NCI-H446 treated with DMSO at 0.1 percent for 48 hours (cell line): Measurements from ENCODE around the gene PSEN2.

Experiments
- DNase-seq: peaks from one replicate; lab custom pipeline; 2025; lab: John Stamatoyannopoulos, UW

PSEN2 gene

DNA sequence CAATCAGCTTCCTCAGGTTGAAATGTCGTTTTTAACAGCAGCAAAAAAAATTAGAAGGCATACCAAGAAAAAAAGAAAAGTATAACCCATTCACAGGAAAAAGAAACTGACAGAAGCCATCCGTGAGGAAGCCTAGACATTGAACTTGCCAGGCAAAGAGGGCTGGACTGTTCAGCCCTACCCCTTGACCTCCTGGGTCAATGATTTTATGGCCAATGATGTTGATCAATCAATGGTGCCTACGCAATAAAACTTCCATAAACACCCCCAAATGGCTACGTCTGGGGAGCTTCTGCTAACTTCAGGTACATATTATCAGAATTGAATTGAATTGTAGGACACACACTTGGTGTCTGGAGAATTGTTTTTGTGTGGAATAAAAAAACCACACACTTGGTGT lies 4.8 kb upstream of the PSEN2 start:
- no peak for DNase-seq

DNA sequence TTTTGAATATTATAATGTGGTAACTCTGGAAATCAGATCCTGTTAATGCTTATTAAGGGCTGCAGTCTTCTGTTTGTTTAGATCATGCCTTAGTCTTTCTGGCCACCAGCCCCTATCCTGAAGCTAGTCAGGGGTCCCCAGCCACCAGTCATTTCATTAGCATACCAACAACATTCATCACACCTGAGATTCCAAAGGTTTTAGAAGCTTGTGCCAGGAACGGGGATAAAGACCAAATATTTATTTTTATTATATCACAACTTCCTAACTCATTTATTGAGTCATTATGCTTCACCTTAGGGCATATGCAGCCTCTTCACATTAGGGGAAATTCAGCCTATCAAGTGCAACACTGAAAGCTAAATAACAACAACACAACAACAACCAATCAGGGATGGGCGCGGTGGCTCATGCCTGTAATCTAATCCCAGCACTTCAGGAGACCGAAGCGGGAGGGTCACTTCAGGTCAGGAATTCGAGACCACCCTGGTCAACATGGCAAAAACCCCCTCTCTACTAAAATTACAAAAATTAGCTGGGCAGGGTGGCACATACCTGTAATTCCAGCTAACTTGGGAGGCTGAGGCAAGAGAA lies 2.9 kb upstream of the PSEN2 start:
- no peak for DNase-seq

DNA sequence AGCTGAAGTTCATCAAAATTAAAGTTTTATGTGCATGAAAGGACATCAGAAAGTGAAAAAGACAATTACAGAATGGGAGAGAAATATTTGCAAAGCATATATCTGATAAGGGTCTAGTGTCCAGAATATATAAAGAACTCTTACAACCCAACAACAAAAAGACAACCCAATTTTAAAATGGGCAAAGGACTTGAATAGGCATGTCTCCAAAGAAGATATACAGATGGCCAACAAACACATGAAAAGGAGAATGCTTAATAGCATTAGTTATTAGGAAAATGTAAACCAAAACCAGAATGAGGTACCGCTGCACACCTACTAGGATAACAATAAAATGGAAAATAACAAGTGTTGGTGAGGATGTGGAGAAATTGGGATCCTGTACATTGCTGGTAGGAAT lies 1.7 kb upstream of the PSEN2 start:
- DNase-seq: no peak

DNA sequence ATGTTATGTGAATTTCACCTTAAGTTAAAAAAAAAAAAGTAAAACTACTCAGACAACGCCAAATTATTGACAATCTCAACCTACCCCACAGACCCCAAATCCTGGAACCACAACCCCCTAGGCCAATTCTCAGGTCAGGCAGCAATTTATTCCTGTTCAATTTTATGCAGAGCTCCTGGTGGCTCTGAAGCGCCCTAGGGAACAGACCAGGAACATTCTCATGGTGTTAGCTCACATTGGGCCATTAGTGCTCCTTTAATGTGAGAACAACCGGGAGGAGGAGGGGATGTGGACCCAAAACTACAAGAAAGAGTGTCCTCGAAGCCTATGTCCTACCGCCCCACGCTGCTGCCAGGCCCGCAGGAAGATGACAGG lies 403 bp upstream of the PSEN2 start:
- no peak for DNase-seq

DNA sequence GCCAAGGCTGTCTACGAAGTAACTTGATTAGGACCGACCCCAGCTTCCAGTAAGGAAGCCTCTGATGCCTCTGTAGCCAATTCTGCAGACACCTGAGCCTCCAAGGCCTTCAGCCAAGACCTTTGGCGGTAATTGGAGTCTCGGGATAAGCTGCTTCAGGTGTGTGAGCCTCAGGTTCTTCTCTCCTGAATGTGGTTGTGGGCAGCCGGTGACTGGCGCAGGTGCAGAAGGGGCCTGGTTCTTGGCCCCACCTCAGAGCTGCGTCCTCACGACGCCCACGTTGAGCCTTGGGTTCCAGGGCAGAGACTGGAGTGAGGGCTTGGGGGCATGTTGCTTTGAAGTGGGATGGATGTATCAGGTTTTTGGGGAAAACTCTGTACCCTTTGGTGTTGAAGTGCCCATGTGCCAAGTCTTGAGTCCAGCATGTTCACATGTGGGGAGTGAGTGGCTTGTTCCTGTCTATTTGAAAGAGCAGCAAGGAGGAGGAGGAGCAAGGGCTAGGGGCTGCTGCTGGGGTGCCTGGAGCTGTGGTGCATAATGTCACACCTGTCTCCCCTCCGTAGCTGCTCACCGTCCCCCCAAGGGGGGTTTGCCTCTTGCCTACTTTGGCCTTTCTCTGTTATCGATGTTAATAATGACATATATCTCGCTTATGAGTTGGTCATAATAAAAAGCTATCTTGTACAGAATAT lies 1.4 kb downstream of the PSEN2 start:
- DNase-seq: no peak

DNA sequence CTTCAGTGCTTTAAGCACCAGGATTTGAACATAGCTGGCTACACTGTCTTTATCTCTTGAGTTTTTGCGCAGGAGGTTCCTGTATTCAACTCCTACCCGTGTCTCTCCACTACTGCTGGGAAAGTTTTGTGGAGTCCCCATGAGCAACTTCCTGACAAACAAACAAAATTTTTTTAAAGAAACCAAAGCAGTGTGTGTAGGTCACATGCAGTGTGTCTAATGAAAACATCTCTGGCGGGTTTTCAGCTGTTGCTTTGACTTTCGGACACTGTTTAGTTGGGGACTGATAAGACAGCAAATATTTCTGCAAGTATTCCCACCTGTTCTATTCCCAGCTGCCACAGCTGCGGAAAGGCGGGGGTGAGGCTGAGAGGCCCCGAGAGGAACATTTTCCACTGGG lies 2.0 kb downstream of the PSEN2 start:
- DNase-seq: no peak

DNA sequence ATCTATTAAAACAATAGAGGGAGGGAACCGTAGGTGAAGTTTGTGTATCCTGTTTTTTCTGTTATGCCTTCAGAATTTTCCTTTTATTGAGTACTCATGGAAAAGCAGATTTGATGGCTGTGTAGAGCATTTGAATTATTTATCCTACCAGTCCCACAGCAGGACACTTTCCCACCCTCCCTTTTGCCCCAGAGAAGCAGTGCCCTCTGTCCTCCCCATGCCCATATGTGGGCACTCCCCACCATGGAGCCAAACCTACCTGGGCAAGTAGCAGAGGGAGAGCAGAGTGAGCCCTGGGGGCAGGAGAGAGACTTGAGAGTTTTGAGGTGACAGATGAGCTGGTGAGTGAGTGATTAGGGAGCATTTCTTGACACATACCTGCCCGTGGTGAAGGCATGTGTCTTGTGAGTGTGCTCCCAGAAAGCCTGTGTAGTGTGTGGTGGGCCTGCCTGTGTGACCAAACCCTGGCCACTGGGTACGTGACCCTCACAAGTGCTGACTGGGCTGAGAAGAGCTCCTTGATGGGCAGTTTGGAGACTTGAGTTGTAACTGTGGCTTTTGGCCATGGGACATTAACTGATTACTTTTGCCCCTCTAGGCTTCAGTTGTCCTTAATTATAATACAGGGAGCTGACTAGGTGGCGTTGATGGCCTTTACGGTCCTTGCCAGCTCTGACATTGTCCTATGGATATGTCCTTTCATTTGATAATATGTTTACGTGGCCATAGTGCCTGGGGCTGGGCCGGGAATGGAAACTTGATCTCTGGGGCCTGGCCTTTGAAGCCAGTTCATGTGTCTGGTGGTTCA lies 3.6 kb downstream of the PSEN2 start:
- DNase-seq: no peak

DNA sequence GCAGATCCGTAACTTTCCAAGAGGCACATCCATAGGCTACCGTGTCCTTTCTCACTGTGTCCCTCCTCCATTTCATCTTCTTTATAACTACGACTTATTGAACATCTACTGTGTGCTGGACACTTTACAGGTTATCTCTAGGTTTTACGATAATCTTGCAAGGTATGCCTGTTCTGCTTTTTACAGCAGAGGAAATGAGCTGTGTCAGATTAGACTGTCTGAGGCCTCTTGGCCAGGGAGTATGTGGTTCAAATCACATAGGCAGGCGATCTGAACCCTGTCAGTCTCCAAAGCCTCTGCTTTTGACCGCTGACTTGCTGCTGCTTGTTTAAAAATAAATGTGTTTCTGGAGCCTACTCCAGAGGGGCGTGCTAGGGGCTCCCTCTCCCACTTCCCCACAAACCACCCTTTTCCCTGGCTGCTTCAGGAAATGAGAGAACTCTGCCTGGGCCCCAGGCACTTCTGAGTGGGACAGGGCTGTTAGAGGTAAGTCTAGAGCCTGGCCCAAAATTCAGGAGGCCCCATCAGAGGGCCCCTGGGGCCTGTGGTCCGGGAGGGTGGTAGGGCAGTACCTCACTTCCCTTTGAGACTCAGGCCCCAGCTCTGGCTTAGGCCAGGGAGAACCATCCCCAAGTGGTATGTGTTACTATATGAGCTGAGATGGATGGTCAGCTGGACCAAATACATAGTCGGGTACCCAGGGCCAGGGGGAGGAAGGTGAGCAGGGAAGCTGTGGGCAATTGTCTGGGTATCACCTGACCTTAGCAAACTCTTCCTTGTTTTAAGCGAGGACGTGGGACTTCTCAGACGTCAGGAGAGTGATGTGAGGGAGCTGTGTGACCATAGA lies 4.4 kb downstream of the PSEN2 start:
- no peak for DNase-seq

DNA sequence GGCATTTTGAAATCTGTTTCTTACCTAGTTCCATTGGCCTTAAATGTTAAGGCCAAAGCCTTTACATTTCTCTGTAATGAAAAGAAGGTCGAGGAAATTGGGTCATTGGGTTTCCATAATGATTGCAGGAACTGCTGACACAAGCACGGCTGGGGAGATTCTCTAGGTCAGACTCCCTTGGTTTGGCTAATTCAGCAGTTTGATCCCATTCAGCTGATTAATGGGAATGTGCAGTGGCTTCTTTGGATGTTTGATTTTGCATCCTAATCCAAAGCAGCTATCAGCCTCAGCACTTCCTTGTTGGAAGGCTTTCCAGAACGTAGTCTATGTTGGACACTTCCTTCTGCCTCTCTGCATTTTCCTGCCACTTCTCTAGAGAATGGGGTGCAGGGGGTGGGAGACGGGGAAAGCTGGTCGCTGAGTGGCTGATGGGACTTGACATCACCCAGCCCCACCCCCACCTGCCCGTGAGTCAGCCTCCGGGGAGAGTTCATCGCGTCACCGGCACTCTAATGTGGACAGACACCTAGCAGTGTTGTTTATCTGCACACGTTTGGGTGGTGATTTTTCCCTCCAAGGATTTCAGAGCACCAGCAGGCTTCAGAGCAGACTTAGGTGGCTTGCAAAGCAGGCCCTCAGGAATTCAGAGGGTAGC lies 5.4 kb downstream of the PSEN2 start:
- no peak for DNase-seq

DNA sequence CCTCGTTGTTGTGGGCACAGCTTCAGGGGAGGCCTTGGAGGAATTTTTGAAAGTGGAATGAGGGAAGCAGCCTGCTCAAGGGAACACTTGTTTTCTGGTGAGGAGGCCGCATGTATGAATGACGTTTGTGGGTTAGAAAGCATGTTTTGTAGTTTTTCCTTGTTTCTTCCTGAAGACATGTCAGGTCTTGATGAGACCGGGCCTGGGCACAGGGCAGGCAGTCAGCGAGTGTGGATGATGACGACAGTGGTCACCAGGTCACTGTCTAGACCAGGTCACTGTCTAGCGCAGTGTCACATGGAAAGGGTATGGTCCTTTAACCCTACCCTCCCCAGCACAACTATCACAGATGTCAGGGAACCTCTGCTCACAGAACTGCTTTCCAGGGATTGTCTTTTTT lies 7.3 kb downstream of the PSEN2 start:
- no peak for DNase-seq

DNA sequence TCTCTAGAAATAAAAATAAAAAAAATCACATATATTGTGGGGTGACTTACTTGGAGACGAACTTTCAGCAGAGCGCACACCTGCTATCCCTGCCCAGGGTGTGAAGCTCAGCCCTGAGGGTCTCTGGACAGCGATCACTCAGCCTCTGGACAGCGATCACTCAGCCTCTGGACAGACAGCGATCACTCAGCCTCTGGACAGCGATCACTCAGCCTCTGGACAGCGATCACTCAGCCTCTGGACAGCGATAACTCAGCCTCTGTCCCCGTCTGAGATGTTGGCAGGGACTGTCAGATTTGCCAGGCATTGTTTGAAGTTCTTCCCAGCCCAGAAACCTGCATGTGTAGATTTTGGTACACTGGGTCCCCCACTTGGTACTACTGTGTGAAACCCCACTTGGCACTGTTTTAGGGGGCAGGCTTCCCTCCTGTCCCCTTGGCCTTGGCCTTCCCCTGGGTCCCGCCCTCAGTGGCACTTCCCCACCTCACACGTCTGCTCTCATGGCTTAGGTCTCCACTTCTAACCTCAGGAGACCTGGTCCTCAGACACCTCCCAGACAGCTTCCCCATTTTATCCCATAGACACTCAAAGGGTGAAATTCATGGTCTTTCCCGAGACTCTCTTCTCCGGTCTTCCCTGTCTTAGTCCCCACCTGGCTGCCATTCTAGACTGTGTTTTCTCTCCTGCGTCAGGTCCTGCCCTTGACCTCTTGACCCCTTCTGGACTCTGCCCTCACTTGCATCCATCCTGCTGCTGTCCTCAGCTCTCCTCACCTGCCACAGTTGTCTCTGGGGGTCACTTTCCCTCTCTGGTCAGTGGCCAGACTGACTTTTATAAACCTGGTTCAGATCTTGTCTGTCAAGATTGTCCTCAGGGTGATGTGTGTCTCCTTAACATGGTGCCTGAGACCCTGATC lies 10.2 kb downstream of the PSEN2 start:
- no peak for DNase-seq

DNA sequence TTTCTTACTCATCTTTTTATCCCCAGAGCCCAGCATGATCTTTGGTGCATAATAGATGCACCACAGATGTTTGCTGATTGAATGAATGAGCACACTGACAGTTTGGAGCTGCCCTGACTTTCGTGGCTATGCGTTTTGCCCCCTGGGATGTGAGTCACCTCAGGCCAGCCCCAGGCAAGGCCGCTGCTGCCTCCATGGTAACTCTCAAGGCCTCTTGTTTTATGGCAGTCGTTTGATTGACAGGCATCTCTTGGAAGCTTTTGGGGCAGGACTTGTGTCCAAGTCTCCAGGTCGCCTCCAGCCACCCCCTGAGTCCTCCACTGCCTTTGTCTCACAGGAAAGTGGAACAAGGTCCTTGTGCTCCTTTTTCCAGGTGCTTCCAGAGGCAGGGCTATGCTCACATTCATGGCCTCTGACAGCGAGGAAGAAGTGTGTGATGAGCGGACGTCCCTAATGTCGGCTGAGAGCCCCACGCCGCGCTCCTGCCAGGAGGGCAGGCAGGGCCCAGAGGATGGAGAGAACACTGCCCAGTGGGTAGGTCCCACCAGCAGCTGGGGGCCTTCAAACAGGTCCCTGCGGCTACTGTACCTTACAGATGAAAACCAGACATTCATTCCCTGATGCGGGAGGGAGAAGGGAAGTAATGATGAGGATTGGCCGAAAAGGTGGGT lies 11.2 kb downstream of the PSEN2 start:
- DNase-seq: no peak

DNA sequence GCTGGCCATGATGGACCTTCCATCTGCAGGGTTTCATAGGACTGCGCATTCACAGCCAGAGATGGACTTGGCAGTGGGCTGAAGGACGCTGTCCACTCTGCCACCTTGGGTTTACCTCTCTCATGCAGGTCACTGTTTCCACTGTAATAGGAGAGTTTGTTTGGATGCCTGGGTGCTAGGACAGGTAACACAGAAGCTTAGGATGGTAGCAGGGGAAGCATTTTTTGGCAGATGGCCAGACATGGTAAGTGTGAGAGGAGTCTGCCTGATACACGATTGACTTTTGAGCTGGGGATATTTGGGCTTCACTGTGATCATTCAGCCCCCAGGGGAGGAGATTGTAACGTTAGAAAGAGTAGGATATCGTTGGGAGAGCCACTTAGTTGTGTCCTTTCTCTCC lies 11.8 kb downstream of the PSEN2 start:
- DNase-seq: no peak

DNA sequence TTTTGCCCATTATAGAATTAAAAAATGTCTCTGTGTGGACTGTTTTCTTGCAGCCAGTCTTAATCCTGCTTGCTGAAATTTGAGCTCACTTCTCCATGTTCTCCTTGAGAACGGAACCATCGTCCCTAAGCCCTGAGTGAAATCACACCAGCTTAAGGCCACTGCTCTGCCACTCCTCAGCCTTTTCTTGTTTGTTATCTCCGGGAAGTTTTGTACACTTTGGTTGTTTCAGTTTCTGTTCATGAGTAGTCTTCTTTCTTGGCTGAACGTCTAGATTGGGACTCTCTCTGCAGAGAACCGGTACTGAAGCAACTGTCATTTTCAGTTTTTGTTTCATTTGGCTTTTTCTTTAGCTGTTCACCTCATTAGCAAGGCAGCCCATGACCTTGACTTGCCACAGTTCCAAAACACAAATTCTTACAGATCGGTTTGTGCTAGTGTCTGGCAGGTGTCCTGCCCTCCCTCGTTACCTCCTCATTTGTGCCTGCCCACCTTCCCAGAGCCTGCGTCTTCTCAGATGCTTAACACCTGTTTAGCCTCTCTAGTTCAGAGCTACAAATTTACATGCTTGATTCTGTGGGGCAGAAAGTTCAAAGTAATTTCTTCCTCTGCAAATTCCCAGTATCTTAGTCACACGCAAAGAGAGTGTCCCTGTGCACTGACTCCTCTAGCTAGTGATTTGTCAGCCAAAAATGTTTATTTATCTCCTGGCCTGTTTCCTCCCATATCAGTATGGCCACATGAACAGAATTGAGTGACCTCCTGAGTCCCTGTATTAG lies 12.4 kb downstream of the PSEN2 start:
- DNase-seq: no peak

DNA sequence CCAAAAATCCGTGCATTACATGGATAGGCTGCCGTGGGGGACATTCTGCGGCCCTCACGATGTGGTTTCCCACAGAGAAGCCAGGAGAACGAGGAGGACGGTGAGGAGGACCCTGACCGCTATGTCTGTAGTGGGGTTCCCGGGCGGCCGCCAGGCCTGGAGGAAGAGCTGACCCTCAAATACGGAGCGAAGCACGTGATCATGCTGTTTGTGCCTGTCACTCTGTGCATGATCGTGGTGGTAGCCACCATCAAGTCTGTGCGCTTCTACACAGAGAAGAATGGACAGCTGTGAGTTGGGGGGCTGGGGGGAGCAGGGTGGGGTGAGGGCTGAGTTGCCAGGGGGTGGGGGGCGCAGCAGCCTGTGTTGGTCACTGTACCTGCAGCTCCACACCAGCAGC lies 13.2 kb downstream of the PSEN2 start:
- no peak for DNase-seq

DNA sequence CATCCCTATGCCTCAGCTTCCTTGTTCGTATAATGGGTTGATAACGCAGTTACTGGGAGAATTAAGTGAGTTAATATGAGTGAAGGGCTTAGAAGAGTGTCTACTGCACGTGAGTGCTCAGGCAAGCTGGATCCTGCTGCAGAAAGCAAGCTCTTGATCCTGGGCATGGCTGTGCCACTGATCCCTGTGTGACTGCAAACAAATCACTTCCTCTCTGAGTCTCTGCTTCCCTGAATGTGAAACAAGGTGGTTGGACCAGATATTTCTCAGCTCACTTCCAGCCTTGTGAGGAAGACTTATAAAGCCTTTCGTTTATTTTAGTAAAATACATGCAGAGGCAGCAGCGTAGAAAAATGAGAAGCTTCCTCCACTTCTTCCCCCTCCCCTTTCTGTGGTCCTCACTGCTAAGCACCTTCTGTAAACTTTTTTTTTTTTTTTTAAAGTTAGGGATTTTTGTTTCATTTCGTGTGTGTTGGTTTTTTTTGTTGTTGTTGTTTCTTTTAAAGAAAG lies 13.8 kb downstream of the PSEN2 start:
- DNase-seq: no peak

DNA sequence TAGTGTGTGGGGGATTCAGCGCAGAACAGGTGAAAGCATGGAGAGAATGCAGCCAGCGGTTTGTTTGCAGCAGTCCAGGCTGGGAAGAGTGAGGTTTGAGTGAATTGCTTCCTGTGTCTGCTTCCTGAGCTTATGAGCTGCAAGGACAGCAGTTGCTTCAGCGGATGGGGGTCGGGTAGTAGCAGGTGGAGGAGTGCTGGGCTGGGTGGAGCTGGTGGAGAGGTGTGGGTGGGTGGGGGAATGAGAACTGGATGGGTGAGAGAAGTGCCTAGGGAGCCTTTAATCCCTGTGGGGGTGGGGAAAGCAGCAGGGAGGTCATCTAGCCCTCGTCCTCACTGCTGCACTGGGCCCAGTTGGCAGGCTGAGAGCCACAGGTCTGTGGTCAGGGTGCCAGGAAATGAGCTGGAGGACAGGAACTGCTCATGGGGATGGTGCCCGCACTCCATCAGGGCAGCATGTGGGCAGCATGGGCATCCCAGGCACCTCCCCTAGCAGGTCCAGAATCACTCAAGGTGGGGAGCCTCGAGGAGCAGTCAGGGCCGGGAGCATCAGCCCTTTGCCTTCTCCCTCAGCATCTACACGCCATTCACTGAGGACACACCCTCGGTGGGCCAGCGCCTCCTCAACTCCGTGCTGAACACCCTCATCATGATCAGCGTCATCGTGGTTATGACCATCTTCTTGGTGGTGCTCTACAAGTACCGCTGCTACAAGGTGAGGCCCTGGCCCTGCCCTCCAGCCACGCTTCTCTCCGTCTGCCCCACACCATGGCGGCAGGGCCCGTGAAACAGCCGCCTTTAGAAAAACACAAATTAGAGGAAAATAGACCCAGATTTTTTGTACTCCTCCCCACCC lies 14.8 kb downstream of the PSEN2 start:
- no peak for DNase-seq
